ENCODE results near the gene PBRM1.

Gene PBRM1

GRCh38 chr3:52547143-52547542, 138.6 kb downstream of the PBRM1 start:
- H3K27ac Mint-ChIP-seq = no peak overlapping the region
- H3K36me3 Mint-ChIP-seq = peaks cover 12% of the 10 kb centered on the region
- no peak for ATAC-seq
- H3K4me1 Mint-ChIP-seq = no peaks in the 10 kb centered on the region
- no peaks in the 10 kb centered on the region for H3K9me3 Mint-ChIP-seq
- no peak overlapping the region for H3K4me3 Mint-ChIP-seq
- no peaks in the 10 kb centered on the region for H3K27me3 Mint-ChIP-seq

- no peak overlapping the region for H3K27ac Mint-ChIP-seq
- H3K9me3 Mint-ChIP-seq = no peaks in the 10 kb centered on the region
- no peaks in the 10 kb centered on the region for H3K4me1 Mint-ChIP-seq
- no peak for ATAC-seq
- no peaks in the 10 kb centered on the region for H3K27me3 Mint-ChIP-seq
- no peak overlapping the region for H3K4me3 Mint-ChIP-seq
- peaks cover 18% of the 10 kb centered on the region for H3K36me3 Mint-ChIP-seq
Observed at GRCh38 chr3:52546111-52546901, 139.4 kb downstream of the PBRM1 start.

DNA sequence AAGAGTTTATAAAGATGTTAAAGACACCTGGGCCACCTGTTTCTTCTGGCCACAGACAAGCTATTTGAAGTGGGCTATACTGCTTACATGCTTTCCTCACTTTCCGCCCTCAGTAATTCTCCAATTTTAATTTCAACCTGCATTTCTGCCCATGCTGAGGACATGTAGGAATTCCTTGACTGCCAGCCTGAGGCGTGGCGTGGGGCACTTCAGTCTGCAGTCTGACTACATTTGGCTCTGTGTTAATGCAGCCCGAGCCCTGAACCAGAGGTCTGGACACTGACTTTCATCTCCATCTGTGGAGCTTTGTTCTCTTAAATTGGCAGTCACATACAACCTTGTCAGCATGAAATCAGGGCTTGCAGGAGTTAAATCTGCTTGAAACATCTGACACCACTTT, 140.8 kb downstream of the PBRM1 start:
- ATAC-seq = no peak
- H3K27me3 Mint-ChIP-seq = no peaks in the 10 kb centered on the region
- no peak overlapping the region for H3K4me3 Mint-ChIP-seq
- peak overlapping the region; percentile 35 for H3K27ac Mint-ChIP-seq
- H3K36me3 Mint-ChIP-seq = peaks cover 13% of the 10 kb centered on the region
- no peaks in the 10 kb centered on the region for H3K9me3 Mint-ChIP-seq
- H3K4me1 Mint-ChIP-seq = peaks cover 2% of the 10 kb centered on the region

DNA sequence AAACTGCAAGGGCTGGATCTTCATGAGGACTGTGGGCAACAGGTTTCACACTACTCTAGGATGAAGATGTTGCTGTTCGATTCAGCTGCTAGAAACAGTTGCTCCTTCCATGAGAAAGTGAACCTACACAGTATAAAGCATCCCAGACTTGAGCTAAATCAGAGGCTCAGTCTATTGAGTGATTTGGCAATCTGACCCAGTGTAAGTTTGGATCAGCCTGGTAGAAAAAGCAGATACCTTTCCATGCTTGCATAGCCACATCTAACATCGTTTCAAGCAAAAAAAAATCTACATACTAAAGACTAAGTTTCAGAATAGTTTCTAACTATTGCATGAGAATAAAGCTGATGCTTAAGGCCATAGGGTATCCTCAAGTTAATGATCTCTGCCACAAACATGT, 144.7 kb downstream of the PBRM1 start:
- Mint-ChIP-seq H3K27me3 (no peaks in the 10 kb centered on the region), H3K36me3 (peaks cover 26% of the 10 kb centered on the region), H3K9me3 (no peaks in the 10 kb centered on the region), H3K4me3 (no peak overlapping the region), H3K4me1 (peaks cover 39% of the 10 kb centered on the region), H3K27ac (no peak overlapping the region)
- ATAC-seq = no peak

DNA sequence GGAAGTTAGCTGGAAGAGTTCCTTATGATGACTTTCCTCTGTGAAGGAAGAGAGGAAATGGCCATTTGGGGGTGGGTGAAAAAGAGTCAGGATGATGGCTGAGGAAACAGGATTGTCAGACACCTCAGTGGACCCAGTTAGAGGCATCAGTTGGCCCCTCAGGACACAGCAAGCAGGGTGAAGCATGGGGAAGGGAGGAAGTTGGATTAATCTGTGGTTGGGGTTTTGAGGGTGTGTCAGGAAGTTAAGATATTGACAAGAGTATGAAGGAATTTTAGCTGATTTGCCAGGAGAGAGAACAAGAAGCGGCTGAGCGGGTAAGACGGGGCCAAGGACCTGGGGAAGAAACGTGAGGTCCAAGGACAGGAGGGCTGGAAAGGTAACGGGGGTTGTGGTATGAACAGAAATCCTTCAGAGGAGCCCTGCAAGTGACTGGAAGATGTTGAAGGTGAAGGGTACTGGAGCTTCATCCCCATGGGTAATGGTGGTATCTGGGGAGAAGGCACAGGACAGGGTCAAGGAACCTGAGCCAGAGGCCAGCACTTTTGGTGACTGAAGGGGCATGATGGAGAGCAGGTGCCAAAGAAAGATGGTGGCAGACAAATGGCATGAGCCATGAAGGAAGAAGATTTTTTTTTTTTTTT, 146.6 kb downstream of the PBRM1 start:
- no peaks in the 10 kb centered on the region for H3K9me3 Mint-ChIP-seq
- peak overlapping the region; percentile 5 for H3K27ac Mint-ChIP-seq
- ATAC-seq = no peak
- H3K27me3 Mint-ChIP-seq = no peaks in the 10 kb centered on the region
- H3K36me3 Mint-ChIP-seq = peaks cover 26% of the 10 kb centered on the region
- H3K4me3 Mint-ChIP-seq = peak overlapping the region; percentile 21
- peaks cover 49% of the 10 kb centered on the region for H3K4me1 Mint-ChIP-seq

GRCh38 chr3:52537726-52538421, 147.8 kb downstream of the PBRM1 start:
- peak overlapping the region; percentile 97 for H3K4me3 Mint-ChIP-seq

DNA sequence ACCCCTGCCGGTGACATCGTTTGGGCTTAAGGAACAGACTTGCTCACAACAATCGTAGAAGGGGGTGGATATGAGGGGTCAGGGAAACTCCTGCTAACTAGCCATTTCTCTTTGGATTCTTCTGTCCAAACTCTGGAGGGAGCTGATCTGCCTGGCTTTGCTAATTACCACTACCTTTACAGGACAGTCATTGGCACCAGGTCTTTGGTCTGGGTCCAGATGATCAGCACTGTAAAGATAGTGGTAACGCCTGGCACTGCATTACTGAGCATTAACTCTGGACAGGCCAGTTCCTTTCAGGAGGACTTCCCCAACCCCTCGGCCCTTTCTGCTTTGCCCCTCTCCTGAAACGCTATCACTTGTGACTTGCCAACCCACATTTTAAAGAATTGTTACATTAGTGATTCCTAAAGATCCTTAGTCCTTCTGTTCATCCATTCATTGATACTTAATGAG, 148.5 kb downstream of the PBRM1 start:
- H3K27me3 Mint-ChIP-seq = no peaks in the 10 kb centered on the region
- H3K36me3 Mint-ChIP-seq = peaks cover 26% of the 10 kb centered on the region
- no peak for ATAC-seq
- H3K9me3 Mint-ChIP-seq = no peaks in the 10 kb centered on the region
- peaks cover 58% of the 10 kb centered on the region for H3K4me1 Mint-ChIP-seq
- H3K4me3 Mint-ChIP-seq = peak overlapping the region; percentile 97
- H3K27ac Mint-ChIP-seq = peak overlapping the region; percentile 99

More at GRCh38 chr3:52537726-52538421, 147.8 kb downstream of the PBRM1 start:
- H3K27ac Mint-ChIP-seq = peak overlapping the region; percentile 99
- H3K36me3 Mint-ChIP-seq = peaks cover 26% of the 10 kb centered on the region
- no peaks in the 10 kb centered on the region for H3K27me3 Mint-ChIP-seq
- no peaks in the 10 kb centered on the region for H3K9me3 Mint-ChIP-seq
- no peak for ATAC-seq
- H3K4me1 Mint-ChIP-seq = peaks cover 51% of the 10 kb centered on the region

- Mint-ChIP-seq H3K9me3 (no peaks in the 10 kb centered on the region), H3K4me1 (peaks cover 58% of the 10 kb centered on the region)
Observed at GRCh38 chr3:52536369-52537164, 149.1 kb downstream of the PBRM1 start, which contains the start of gene UQCC5. Gene UQCC5, plus strand, starts transcription at chr3:52536605. Its CDS starts 151 bp downstream, at chr3:52536756.

GRCh38 chr3:52536112-52536368, 149.7 kb downstream of the PBRM1 start:
- no peak for ATAC-seq
- peaks cover 19% of the 10 kb centered on the region for H3K36me3 Mint-ChIP-seq
- H3K4me3 Mint-ChIP-seq = peak overlapping the region; percentile 97
- H3K27ac Mint-ChIP-seq = peak overlapping the region; percentile 99
- H3K27me3 Mint-ChIP-seq = no peaks in the 10 kb centered on the region
- no peaks in the 10 kb centered on the region for H3K9me3 Mint-ChIP-seq
- peaks cover 58% of the 10 kb centered on the region for H3K4me1 Mint-ChIP-seq

More at GRCh38 chr3:52536369-52537164, 149.1 kb downstream of the PBRM1 start, which contains the start of gene UQCC5:
- Mint-ChIP-seq H3K36me3 (peaks cover 20% of the 10 kb centered on the region), H3K27me3 (no peaks in the 10 kb centered on the region), H3K27ac (peak within 1 kb of the TSS; percentile 99), H3K4me3 (peak within 1 kb of the TSS; percentile 97)
- ATAC-seq = peak; percentile 97

DNA sequence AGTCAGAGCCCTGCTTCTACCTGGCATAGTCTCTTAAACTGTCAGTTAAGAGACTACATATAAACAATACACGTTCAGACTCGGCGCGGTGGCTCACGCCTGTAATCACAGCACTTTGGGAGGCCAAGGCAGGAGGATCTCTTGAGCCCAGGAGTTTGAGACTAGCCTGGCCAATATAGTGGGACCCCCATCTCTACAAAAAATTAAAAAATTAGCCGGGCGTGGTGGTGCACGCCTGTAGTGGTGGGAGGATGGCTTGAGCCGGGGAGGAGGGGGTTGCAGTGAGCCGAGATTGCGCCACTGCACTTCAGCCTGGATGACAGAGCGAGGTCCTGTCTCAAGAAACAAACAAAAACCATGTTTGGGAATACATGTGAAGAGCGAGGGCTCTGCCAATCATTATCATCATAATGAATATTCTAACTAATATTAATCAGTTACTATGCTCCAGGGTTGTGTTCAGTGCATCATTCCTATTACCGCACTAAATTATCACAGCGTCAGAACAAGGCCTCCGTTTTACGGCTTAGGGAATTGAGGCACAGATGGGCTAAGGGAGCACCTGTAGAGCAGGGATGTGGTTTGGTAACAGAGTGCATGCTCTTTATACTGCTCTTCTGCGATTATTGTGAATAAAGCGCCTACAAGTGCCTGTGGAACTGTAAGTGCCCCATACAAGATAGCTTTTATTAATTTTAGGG, 150.2 kb downstream of the PBRM1 start:
- Mint-ChIP-seq H3K27ac (peak overlapping the region; percentile 99), H3K4me1 (peaks cover 58% of the 10 kb centered on the region), H3K9me3 (no peaks in the 10 kb centered on the region), H3K4me3 (peak overlapping the region; percentile 97), H3K36me3 (peaks cover 19% of the 10 kb centered on the region), H3K27me3 (no peaks in the 10 kb centered on the region)
- ATAC-seq = no peak

- Mint-ChIP-seq H3K9me3 (no peaks in the 10 kb centered on the region), H3K27ac (peak overlapping the region; percentile 41), H3K36me3 (peaks cover 19% of the 10 kb centered on the region), H3K4me3 (peak overlapping the region; percentile 77), H3K4me1 (peaks cover 52% of the 10 kb centered on the region), H3K27me3 (no peaks in the 10 kb centered on the region)
- no peak for ATAC-seq
Observed at GRCh38 chr3:52534281-52535183, 151.2 kb downstream of the PBRM1 start.

GRCh38 chr3:52533623-52534280, 152.0 kb downstream of the PBRM1 start, which contains the start of gene NT5DC2:
Gene NT5DC2, minus strand, starts transcription at chr3:52533857. Its CDS starts 120 bp downstream, at chr3:52533737.
- Mint-ChIP-seq H3K36me3 (peaks cover 12% of the 10 kb centered on the region), H3K4me3 (peak within 1 kb of the TSS; percentile 77), H3K27ac (peak within 1 kb of the TSS; percentile 64), H3K9me3 (no peaks in the 10 kb centered on the region), H3K4me1 (peaks cover 45% of the 10 kb centered on the region), H3K27me3 (no peaks in the 10 kb centered on the region)
- ATAC-seq = peak; percentile 55

All from stimulated activated memory B cell treated with anti-CD40 and anti-IgM and Interleukin-4, amounts not matched to agents 10 μg/mL and 1 μg/mL and 100 μg/mL, for 72 hours (primary cell).